NCI-H1105 treated with DMSO at 0.1 percent for 48 hours (cell line): ENCODE data around the gene HIC1.

Experiments used
- DNase-seq: peaks from one replicate; lab custom pipeline; 2025; lab: John Stamatoyannopoulos, UW

Gene HIC1

DNA sequence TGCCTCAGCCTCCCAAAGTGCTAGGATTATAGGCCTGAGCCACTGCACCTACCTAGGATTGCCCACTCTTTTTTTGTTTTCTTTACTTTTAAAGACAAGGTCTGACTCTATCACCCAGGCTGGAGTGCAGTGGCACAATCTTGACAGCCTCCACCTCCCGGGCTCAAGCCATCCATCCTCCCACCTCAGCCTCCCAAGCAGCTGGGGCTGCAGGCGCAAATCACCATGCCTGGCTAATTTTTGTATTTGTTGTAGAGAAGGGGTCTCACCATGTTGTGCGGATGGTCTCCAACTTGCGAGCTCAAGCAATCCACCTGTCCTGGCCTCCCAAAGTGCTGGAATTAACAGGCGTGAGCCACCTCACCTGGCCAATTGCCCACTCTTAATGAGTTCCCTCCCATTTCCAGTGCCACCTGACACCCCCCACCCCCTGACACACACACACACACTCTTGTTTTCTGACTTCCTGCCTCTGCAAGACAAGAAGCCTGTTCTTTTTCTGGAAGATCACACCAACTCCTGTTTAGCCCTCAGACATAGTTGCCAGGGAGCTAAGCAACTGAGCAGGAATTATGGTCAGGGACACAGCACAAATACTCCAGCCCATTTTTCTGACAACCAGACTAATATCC lies 10.5 kb upstream of the HIC1 start:
- DNase-seq = no peak

DNA sequence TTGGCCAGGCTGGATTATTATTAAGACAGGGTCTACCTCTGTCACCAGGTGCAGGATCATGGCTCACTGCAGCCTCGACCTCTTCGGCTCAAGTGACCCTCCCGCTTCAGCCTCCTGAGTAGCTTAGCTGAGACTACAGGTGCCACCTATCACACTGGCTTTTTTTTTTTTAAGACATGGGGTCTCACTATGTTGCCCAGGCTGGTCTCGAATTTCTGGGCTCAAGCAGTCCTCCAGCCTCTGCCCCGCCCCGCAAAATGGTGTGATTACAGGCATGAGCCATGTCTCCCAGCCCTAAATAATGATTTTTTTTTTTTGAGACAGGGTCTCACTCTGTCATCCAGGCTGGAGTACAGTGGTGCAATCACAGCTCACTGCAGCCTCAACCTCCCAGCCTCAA lies 7.3 kb upstream of the HIC1 start:
- DNase-seq = no peak

- no peak for DNase-seq
Measured at GRCh38 chr17:2048805-2049204, 6.1 kb upstream of the HIC1 start.

GRCh38 chr17:2049333-2050299 lies 5.3 kb upstream of the HIC1 start:
- DNase-seq = peak; percentile 30

GRCh38 chr17:2050300-2051060 lies 4.4 kb upstream of the HIC1 start:
- DNase-seq = peak; percentile 16

GRCh38 chr17:2051061-2051932 lies 3.6 kb upstream of the HIC1 start:
- DNase-seq = peak; percentile 22

- no peak for DNase-seq
Measured at GRCh38 chr17:2051933-2052559, 2.9 kb upstream of the HIC1 start.

GRCh38 chr17:2053380-2054261 lies 1.3 kb upstream of the HIC1 start:
- DNase-seq = peak; percentile 40

DNA sequence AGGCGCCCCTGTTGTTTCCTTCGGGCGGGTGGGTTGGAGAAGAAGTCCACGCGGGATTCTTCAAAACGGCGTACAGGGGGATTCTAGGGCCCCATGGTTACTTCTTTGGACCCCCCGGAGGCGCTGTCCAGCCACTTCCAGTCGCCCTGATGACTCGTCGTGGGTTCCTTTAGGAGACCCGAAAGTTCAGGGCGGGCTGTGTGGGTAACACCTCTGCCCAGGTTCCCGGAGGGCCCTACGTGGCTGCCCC lies 716 bp upstream of the HIC1 start:
- DNase-seq = no peak

GRCh38 chr17:2055292-2056205 lies 646 bp downstream of the HIC1 start:
- DNase-seq = no peak

GRCh38 chr17:2056206-2057174 lies 1.6 kb downstream of the HIC1 start:
- no peak for DNase-seq

DNA sequence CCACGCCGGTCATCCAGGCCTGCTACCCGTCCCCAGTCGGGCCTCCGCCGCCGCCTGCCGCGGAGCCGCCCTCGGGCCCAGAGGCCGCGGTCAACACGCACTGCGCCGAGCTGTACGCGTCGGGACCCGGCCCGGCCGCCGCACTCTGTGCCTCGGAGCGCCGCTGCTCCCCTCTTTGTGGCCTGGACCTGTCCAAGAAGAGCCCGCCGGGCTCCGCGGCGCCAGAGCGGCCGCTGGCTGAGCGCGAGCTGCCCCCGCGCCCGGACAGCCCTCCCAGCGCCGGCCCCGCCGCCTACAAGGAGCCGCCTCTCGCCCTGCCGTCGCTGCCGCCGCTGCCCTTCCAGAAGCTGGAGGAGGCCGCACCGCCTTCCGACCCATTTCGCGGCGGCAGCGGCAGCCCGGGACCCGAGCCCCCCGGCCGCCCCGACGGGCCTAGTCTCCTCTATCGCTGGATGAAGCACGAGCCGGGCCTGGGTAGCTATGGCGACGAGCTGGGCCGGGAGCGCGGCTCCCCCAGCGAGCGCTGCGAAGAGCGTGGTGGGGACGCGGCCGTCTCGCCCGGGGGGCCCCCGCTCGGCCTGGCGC lies 2.4 kb downstream of the HIC1 start:
- no peak for DNase-seq

GRCh38 chr17:2057760-2058585 lies 3.1 kb downstream of the HIC1 start:
- no peak for DNase-seq

GRCh38 chr17:2058586-2059546 lies 4.0 kb downstream of the HIC1 start:
- DNase-seq = no peak

- no peak for DNase-seq
Measured at GRCh38 chr17:2059547-2060384, 4.9 kb downstream of the HIC1 start.
